DND-41 (cell line): ENCODE results near the gene MTM1.

ENCODE experiments used
- CTCF ChIP-seq: IDR thresholded peaks from 2 replicates; pipeline ENCODE4 v1.5.1; 2012; ENCODE audit warnings: borderline replicate concordance, low read length, moderate library complexity, mild to moderate bottlenecking; ENCODE audit not compliant: poor library complexity, severe bottlenecking; ENCODE audit errors: extremely low read depth
- EZH2 ChIP-seq: IDR thresholded peaks from 3 replicates; pipeline ENCODE4 v1.6.1; 2012; ENCODE audit warnings: borderline replicate concordance, low read depth, mild to moderate bottlenecking, moderate library complexity, low read length, inconsistent platforms; ENCODE audit not compliant: severe bottlenecking

- no peak for TF ChIP-seq CTCF
- TF ChIP-seq EZH2, result no peak
Measured at GRCh38 chrX:150551963-150552362, 16.5 kb upstream of the MTM1 start.
